Panc1 (cell line): ENCODE data around the gene RASSF5.

ENCODE experiments used
- CTCF ChIP-seq: fragments of 450-650 bp; IDR thresholded peaks from 2 replicates; pipeline ENCODE4 v1.5.1; 2017; ENCODE audit warnings: mild to moderate bottlenecking
- POLR2AphosphoS5 ChIP-seq: IDR thresholded peaks from 2 replicates; pipeline ENCODE4 v1.6.1; 2012; ENCODE audit warnings: mild to moderate bottlenecking, low read depth, low read length, moderate library complexity

DNA sequence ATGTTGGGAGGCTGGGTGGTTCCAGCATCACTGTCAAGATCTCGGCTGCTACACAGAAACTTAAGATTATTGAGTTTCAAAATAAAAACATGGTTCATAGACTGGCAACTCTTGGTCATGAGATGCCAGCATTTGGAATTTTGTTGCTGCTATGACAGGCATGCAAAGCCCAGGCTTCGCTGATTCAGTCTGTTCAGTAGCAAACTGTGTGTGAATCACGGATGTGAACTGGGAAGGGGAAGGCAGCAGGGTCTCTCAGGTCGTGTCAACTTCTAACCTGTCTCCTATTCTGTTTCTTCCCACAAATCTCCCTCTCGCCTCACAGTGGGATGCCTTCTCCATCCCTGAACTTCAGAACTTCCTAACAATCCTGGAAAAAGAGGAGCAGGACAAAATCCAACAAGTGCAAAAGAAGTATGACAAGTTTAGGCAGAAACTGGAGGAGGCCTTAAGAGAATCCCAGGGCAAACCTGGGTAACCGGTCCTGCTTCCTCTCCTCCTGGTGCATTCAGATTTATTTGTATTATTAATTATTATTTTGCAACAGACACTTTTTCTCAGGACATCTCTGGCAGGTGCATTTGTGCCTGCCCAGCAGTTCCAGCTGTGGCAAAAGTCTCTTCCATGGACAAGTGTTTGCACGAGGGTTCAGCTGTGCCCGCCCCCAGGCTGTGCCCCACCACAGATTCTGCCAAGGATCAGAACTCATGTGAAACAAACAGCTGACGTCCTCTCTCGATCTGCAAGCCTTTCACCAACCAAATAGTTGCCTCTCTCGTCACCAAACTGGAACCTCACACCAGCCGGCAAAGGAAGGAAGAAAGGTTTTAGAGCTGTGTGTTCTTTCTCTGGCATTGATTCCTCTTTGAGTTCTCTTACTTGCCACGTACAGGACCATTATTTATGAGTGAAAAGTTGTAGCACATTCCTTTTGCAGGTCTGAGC, 79.4 kb downstream of the RASSF5 start:
- TF ChIP-seq POLR2AphosphoS5 (no peak), CTCF (no peak)
